NCI-H2081 treated with DMSO at 0.1 percent for 48 hours (cell line): ENCODE measurements around the gene SUN1.

ENCODE experiments used
- DNase-seq: peaks from one replicate; lab custom pipeline; 2025; lab: John Stamatoyannopoulos, UW

SUN1 gene

GRCh38 chr7:805261-805660 lies 27.0 kb upstream of the SUN1 start:
- no peak for DNase-seq

DNA sequence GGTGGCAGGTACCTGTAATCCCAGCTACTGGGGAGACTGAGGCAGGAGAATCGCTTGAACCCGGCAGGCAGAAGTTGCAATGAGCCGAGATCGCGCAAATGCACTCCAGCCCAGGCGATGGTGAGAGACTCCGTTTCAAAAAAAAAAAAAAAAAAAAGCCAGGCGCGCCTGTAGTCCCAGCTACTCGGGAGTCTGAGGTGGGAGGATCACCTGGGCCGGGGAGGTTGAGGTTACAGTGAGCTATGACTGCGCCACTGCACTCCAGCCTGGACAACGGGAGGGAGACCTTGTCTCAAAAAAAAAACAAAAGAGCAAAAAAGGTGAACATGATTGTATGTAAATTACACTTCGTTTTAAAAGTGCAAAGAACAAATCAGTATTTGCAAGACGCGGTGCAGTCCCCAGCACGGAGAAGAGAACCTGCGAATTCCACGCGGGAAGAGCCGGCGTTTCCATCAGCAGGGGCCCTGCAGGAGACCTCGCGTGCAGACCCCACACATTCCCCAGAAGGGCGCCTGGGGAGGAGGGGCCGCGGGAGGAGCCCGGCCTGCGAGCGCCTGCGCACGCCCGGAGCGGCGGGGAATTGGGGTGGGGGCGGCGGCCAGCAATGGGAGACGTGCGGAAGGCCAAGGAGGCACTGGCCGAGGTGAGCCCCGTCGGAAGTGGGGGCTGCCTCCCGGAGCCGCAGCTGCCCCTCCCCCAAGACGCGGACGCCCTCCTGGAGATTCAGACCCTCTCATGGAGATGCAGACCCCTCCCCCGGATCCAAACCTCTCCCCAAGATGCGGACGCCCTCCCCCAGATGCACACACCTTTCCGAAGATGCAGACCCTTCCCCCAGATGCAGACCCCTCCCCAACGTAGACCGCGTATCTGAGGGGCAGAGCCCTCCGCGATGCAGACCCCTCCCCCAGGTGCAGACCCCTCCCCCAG lies 16.7 kb upstream of the SUN1 start:
- DNase-seq, result no peak

GRCh38 chr7:816300-816750 lies 16.0 kb upstream of the SUN1 start:
- peak; percentile 89 for DNase-seq

- DNase-seq, result no peak
Measured at GRCh38 chr7:816751-817671, 15.3 kb upstream of the SUN1 start.

- DNase-seq, result no peak
Measured at GRCh38 chr7:818031-818699, 14.1 kb upstream of the SUN1 start.

DNA sequence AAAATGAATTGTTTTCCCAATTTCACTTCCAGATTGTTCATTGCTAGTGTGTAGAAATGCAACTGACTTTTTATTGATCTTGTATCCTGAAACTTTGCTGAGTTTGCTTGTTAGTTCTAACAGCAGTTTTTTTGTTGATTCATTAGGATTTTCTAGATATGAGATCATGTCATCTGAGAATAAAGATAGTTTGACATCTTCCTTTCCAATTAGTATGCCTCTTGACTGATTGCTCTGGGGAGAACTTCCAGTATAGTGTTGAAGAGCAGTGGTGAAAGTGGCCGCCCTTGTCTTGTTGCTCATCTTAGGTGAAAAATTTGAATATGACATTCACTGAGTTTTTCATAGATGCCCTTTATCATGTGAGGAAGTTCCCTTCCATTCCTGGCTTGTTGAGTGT lies 11.9 kb upstream of the SUN1 start:
- no peak for DNase-seq

GRCh38 chr7:821688-822087 lies 10.6 kb upstream of the SUN1 start:
- DNase-seq, result no peak

DNA sequence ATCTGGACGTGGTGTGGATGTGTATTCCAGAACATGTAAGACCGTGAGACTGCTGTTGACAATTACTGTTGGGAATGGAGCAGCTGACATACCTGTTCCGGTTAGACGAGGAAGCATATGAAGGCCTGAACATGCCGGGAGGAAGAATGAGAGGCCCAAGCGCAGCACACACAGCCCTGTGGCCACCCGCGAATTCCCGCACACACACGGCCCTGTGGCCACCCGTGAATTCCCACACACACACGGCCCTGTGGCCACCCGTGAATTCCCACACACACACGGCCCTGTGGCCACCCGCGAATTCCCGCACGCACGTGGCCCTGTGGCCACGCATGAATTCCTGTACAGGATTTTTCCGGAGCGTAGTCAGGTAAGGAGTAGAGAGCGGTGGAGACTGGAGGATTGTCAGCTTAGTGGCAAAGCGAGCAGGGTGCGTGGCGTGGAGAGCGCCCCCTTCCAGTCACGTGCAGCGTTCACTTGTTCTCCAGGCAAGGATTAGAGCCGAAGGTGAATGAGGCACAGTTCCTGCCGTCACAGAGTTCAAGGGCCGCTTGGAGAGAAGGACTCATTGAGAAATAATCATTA lies 9.5 kb upstream of the SUN1 start:
- no peak for DNase-seq

DNA sequence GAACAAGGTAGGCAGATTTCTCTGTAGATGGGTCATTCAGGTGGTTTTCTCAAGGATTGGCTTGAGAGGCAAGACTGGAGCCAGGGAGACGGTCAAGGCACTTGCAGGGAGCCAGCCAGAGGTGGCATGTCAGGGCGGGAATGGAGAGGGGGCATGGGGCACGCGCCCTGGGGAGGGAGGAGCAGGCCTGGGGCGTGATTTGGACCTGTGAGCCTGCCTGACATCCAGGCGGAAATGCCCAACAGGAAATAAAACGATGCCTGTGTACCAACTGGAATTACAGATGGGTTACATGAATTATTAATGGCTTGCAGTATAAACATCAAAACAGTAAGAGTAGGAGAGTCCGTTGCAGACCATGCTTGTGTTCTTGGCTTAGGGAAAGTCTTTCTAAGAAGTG lies 8.6 kb upstream of the SUN1 start:
- no peak for DNase-seq

GRCh38 chr7:824081-824480 lies 8.2 kb upstream of the SUN1 start:
- DNase-seq, result no peak

DNA sequence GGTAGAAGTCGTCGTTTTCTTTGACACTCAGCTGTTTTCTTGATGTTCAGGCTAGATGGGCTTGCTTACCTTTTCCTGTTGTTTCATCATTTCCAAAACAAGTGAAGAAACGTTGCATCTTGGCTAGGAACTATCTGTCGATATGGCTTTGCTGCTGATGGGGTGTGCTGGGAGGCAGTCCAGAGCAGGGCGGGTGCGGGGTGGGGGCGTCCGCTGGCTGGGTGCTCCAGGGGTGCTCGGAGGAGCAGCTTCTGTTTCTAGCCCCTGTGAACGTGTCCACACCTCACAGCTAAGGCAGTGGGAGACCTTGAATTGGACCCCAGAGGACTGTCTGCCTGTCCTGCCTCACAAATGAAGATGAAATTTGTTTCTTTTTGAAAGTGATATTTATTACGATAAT lies 7.6 kb upstream of the SUN1 start:
- no peak for DNase-seq

- no peak for DNase-seq
Measured at GRCh38 chr7:825386-825785, 6.9 kb upstream of the SUN1 start.

DNA sequence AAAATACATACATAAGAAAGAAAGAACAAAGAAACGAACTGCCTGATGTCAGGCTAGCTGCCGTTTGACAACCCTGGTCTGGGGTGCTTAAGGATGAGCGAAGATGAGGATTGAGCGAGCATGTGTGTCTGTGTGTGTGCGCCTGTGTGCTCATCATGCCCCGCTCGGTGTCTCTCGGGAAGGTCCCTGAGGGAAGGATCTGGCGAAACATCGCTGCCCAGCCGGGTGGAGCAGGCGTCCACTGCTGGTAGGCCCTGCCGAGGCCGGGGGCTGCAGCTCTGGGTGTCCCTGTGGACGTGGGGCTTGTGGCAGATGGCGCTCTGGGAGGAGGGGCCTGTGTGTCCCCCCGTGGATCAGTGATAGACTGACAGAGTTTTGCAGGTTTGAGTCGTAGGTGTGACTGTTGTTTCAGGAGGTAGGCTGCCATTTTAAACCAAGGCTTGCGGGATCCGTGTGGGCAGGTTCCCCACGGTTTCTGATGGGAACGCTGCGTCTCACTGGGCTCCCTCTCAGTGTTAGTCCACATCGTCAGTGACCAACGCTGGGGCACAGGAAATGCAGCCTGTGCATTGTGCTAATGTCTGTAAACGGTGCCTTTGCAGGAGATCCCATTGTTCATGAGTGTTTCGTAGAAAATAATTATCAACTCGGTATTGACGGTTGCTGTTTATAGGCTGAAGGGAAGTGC lies 5.9 kb upstream of the SUN1 start:
- DNase-seq, result no peak

- DNase-seq, result no peak
Measured at GRCh38 chr7:828793-829561, 3.3 kb upstream of the SUN1 start.

- DNase-seq, result no peak
Measured at GRCh38 chr7:830069-830468, 2.2 kb upstream of the SUN1 start.

DNA sequence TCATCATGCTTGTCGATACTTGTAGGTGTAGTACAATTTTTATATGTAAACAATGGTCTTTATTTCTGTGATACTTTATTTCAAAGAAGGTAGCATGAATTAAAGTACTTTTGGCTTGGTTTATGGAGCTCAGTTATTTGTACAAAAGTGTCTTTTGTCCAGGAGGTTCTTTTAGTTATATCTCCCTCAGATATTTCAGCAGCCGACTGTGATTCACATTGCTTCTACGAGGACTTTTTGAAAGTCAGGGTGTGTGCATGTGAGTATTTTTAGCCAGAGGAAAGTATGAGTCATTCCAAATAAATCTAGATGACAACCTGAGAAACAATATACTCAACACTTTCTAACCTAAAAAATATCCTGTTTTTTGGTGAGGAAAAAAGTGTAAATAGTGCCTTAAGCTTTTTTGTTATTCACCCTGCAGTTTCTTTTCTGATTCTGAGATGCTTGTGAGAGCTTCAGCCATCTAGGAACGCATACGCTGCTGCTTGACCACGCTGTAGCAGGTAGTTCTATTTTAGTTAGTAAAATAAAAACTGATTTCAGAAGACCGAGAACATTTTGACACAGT lies 595 bp upstream of the SUN1 start:
- DNase-seq, result no peak

GRCh38 chr7:832968-833424 lies 720 bp downstream of the SUN1 start:
- DNase-seq, result no peak

- DNase-seq, result no peak
Measured at GRCh38 chr7:833601-834258, 1.5 kb downstream of the SUN1 start.

DNA sequence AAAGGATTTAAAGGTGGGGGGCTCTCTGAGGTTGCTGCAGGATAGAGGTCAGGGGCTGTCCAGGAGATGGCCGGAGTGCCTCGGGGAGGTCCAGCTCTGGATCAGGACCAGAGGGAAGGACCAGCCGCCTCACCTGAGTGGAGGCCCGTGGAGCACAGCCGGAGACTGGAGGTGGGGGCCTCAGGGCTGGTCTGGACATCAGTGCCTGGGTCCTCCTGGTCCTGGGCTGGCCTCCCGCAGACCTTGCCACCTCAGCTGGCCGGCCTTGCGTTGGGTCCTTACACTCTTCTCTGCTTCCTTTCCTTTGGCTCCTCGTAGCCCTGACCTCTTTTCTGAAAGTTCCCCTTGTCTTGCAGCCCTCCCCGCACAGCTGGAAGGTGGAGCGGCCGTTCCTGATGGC lies 2.0 kb downstream of the SUN1 start:
- no peak for DNase-seq

GRCh38 chr7:835021-835420 lies 2.7 kb downstream of the SUN1 start:
- DNase-seq, result no peak
